ENCODE measurements around the gene USP24. TPM values are rescaled to one million over a fixed set of nuclear protein-coding genes. Genes with fewer than 3 reads are reported as not detected.

USP24 gene
- total RNA-seq, 4 donors from 2014 or later: 21.8 to 47.1 (median 28.1) TPM

GRCh38 chr1:55140137-55140536 lies 75.0 kb downstream of the USP24 start:
- no peak for TF ChIP-seq POLR2A (IDR thresholded peaks at IDR 0.05)
- no peak for TF ChIP-seq CTCF (IDR thresholded peaks at IDR 0.05)
- no peaks in the 10 kb centered on the region for H3K9me3 ChIP-seq
- no peak overlapping the region for H3K27ac ChIP-seq
- WGBS, 2 donors: 80 to 89% methylated on average over 2 of the region's 2 CpGs
- no peaks in the 10 kb centered on the region for H3K27me3 ChIP-seq
- DNase-seq: no peak
- peaks cover 0 to 6% (median 0%) of the 10 kb centered on the region in 3 donors for H3K4me1 ChIP-seq
- H3K4me3 ChIP-seq: no peak overlapping the region
- peaks cover 0 to 99% (median 30%) of the 10 kb centered on the region in 3 donors for H3K36me3 ChIP-seq
- intact Hi-C loops (cut with DNase I): loop anchor here (2.0 kb wide), 1 partner anchor 137 kb away; no protein-coding TSS in a partner anchor

GRCh38 chr1:55138823-55139222 lies 76.3 kb downstream of the USP24 start:
- Histone ChIP-seq H3K9me3 (no peaks in the 10 kb centered on the region), H3K36me3 (peaks cover 12 to 99% (median 36%) of the 10 kb centered on the region in 3 donors), H3K4me3 (no peak overlapping the region), H3K4me1 (peaks cover 0 to 6% (median 0%) of the 10 kb centered on the region in 3 donors), H3K27ac (no peak overlapping the region), H3K27me3 (no peaks in the 10 kb centered on the region)
- DNase-seq: no peak
- intact Hi-C loops (cut with DNase I): no loop called here
- TF ChIP-seq CTCF (IDR thresholded peaks at IDR 0.05) (no peak), POLR2A (IDR thresholded peaks at IDR 0.05) (no peak)
- 79 to 94% methylated on average over 2 of the region's 2 CpGs for WGBS, 2 donors

GRCh38 chr1:55134152-55134808 lies 80.9 kb downstream of the USP24 start:
- WGBS, 2 donors: 94 to 95% methylated on average over 7 of the region's 7 CpGs
- Histone ChIP-seq H3K27me3 (no peaks in the 10 kb centered on the region), H3K4me3 (no peak overlapping the region), H3K4me1 (no peaks in the 10 kb centered on the region), H3K27ac (no peak overlapping the region), H3K36me3 (peaks cover 13 to 100% (median 39%) of the 10 kb centered on the region in 3 donors), H3K9me3 (no peaks in the 10 kb centered on the region)
- intact Hi-C loops (cut with DNase I): no loop called here
- TF ChIP-seq POLR2A (IDR thresholded peaks at IDR 0.05): no peak
- TF ChIP-seq CTCF (IDR thresholded peaks at IDR 0.05): no peak
- DNase-seq: no peak

- H3K4me1 ChIP-seq: no peaks in the 10 kb centered on the region
Measured at GRCh38 chr1:55131801-55132200, 83.4 kb downstream of the USP24 start.

More at GRCh38 chr1:55131801-55132200, 83.4 kb downstream of the USP24 start:
- Histone ChIP-seq H3K4me3 (no peak overlapping the region), H3K9me3 (no peaks in the 10 kb centered on the region), H3K36me3 (peaks cover 19 to 99% (median 24%) of the 10 kb centered on the region in 3 donors), H3K27me3 (no peaks in the 10 kb centered on the region), H3K27ac (no peak overlapping the region)
- DNase-seq: no peak
- intact Hi-C loops (cut with DNase I): no loop called here
- WGBS, 2 donors: 71 to 80% methylated on average over 2 of the region's 2 CpGs
- TF ChIP-seq POLR2A (IDR thresholded peaks at IDR 0.05): no peak
- no peak for TF ChIP-seq CTCF (IDR thresholded peaks at IDR 0.05)

Measured in esophagus squamous epithelium (tissue), 5 donors.